A673 (cell line): ENCODE results near the gene NOL3. TPM values are rescaled to one million over a fixed set of nuclear protein-coding genes. Genes with fewer than 3 reads are reported as not detected.

Experiments
- BruUV-seq: library from RNA; stranded (reverse); fragments of 400-500 nt; replicated peaks from 2 replicates; lab custom pipeline; 2021; lab: Mats Ljungman, UMichigan
- CTCF ChIA-PET: fragments of 300-600 bp; sonication (Branson Sonifier 250); formaldehyde crosslinking; loops from one replicate; lab custom pipeline; 2022; ENCODE audit warnings: antibody characterized with exemption; lab: Charles Lee
- POLR2A ChIA-PET: fragments of 300-600 bp; sonication (Branson Sonifier 250); formaldehyde crosslinking; loops from one replicate; lab custom pipeline; 2022; ENCODE audit warnings: antibody characterized with exemption; ENCODE audit not compliant: low non-redundant PET; lab: Charles Lee
- DNase-seq: peaks from one replicate; pipeline ENCODE4 v3.0.0-alpha.2; 2015; ENCODE audit warnings: low spot score
- H3K27ac ChIP-seq: fragments of 200-600 bp; sonication (generic); 2 replicates; pipeline ENCODE4 v1.5.1; 2016; ENCODE audit warnings: mixed run types, low read depth, mild to moderate bottlenecking, mixed read lengths, antibody characterized with exemption, low read length; ENCODE audit not compliant: poor library complexity, severe bottlenecking
- H3K27me3 ChIP-seq: fragments of 200-600 bp; sonication (generic); replicated peaks from 2 replicates; pipeline ENCODE4 v1.6.1; 2017; ENCODE audit warnings: mixed run types, low read depth, mild to moderate bottlenecking, mixed read lengths, antibody characterized with exemption, low read length; ENCODE audit not compliant: insufficient read depth, poor library complexity
- H3K36me3 ChIP-seq: fragments of 200-600 bp; sonication (generic); 2 replicates; pipeline ENCODE4 v1.6.1; 2016; ENCODE audit warnings: mixed run types, mild to moderate bottlenecking, mixed read lengths, antibody characterized with exemption, low read length; ENCODE audit not compliant: insufficient read depth, poor library complexity, severe bottlenecking
- H3K4me1 ChIP-seq: fragments of 200-600 bp; sonication (generic); 2 replicates; pipeline ENCODE4 v1.6.1; 2017; ENCODE audit warnings: mixed run types, mild to moderate bottlenecking, mixed read lengths, antibody characterized with exemption, low read length; ENCODE audit not compliant: insufficient read depth, poor library complexity, severe bottlenecking
- H3K4me3 ChIP-seq: fragments of 200-600 bp; sonication (generic); 2 replicates; pipeline ENCODE4 v1.5.1; 2016; ENCODE audit warnings: low read depth, mixed run types, mild to moderate bottlenecking, mixed read lengths, low read length; ENCODE audit not compliant: poor library complexity, severe bottlenecking
- H3K9me3 ChIP-seq: fragments of 200-600 bp; sonication (generic); 2 replicates; pipeline ENCODE4 v1.6.1; 2016; ENCODE audit warnings: mixed run types, low read depth, mild to moderate bottlenecking, mixed read lengths, antibody characterized with exemption, low read length; ENCODE audit not compliant: poor library complexity, severe bottlenecking
- CTCF ChIP-seq: fragments of 300-800, 200-600 bp; sonication (generic); conservative IDR thresholded peaks from 2 replicates; pipeline ENCODE4 v1.5.1; 2017; ENCODE audit warnings: low read depth, mild to moderate bottlenecking, antibody characterized with exemption, low read length, moderate library complexity, mixed read lengths
- EZH2 ChIP-seq: fragments of 200-600 bp; sonication (generic); IDR thresholded peaks from 2 replicates; pipeline ENCODE4 v1.6.1; 2017; ENCODE audit warnings: borderline replicate concordance, low read depth, mild to moderate bottlenecking, mixed read lengths, antibody characterized with exemption, low read length; ENCODE audit not compliant: poor library complexity, severe bottlenecking
- intact Hi-C: fragments of 100-400 bp; cut with micrococcal nuclease; formaldehyde crosslinking; loops from one replicate; pipeline ENCODE4 v1.10.0; 2022; ENCODE audit not compliant: unreplicated experiment
- total RNA-seq: library from RNA; stranded (reverse); gene quantifications from 2 replicates; pipeline ENCODE4 v1.2.3, GENCODE V29; 2021

The NOL3 gene
- total RNA-seq, 1 experiment from 2014 or later = 15.3 TPM

GRCh38 chr16:67212766-67213165 is 42.4 kb downstream of the NOL3 start:
- intact Hi-C loops = no loop called here
- no peak for TF ChIP-seq EZH2
- TF ChIP-seq CTCF = no peak
- BruUV-seq = no TSS peak
- Histone ChIP-seq H3K27ac (no peak overlapping the region), H3K4me3 (no peak overlapping the region), H3K4me1 (no peaks in the 10 kb centered on the region), H3K36me3 (no peaks in the 10 kb centered on the region), H3K27me3 (no peaks in the 10 kb centered on the region), H3K9me3 (no peaks in the 10 kb centered on the region)
- CTCF ChIA-PET = interaction anchor here (0.6 kb wide), 1 partner anchor 180 kb away, joined by 3 read pairs; no protein-coding TSS in a partner anchor
- POLR2A ChIA-PET = no interaction called here
- DNase-seq = no peak

- Histone ChIP-seq H3K4me1 (no peaks in the 10 kb centered on the region), H3K27me3 (no peaks in the 10 kb centered on the region), H3K4me3 (no peak overlapping the region), H3K9me3 (no peaks in the 10 kb centered on the region), H3K27ac (no peak overlapping the region), H3K36me3 (no peaks in the 10 kb centered on the region)
- TF ChIP-seq CTCF (no peak), EZH2 (no peak)
- CTCF ChIA-PET = no interaction called here
- intact Hi-C loops = no loop called here
- POLR2A ChIA-PET = no interaction called here
- BruUV-seq = no TSS peak
- DNase-seq = no peak
These were observed 43.1 kb downstream of the NOL3 start for GRCh38 chr16:67213197-67214019.

- H3K4me1 ChIP-seq = no peaks in the 10 kb centered on the region
- H3K9me3 ChIP-seq = no peaks in the 10 kb centered on the region
- no peak overlapping the region for H3K27ac ChIP-seq
- POLR2A ChIA-PET = no interaction called here
- intact Hi-C loops = no loop called here
- H3K4me3 ChIP-seq = no peak overlapping the region
- no TSS peak for BruUV-seq
- no peaks in the 10 kb centered on the region for H3K27me3 ChIP-seq
- DNase-seq = no peak
- no peaks in the 10 kb centered on the region for H3K36me3 ChIP-seq
- CTCF ChIA-PET = interaction anchor here (0.6 kb wide), 1 partner anchor 285 kb away, joined by 4 read pairs; no protein-coding TSS in a partner anchor
- no peak for TF ChIP-seq EZH2
- no peak for TF ChIP-seq CTCF
These were observed 45.4 kb downstream of the NOL3 start for GRCh38 chr16:67215706-67216105.
